SK-N-SH treated with all-trans-retinoic acid at 6 μM for 48 hours (cell line): ENCODE data around the gene TRIM66.

Experiments
- ATAC-seq: fragments of 200-7000 bp; cut with Tn5 transposase; 3 replicates; pipeline ENCODE4 v1.9.1; 2020; ENCODE audit warnings: mild to moderate bottlenecking, moderate library complexity
- ARNTL ChIP-seq: fragments of 450-650 bp; formaldehyde crosslinking; IDR thresholded peaks from 2 replicates; pipeline ENCODE4 v1.5.0; 2020; ENCODE audit warnings: low read depth, mild to moderate bottlenecking, moderate library complexity, borderline replicate concordance
- BACH2 ChIP-seq: fragments of 250-450 bp; sonication (Bioruptor Pico); IDR thresholded peaks from 2 replicates; pipeline ENCODE4 v1.9.0; 2021; ENCODE audit warnings: mild to moderate bottlenecking, borderline replicate concordance
- CSDC2 ChIP-seq: fragments of 250-450 bp; sonication (Bioruptor Pico); IDR thresholded peaks from 2 replicates; pipeline ENCODE4 v1.5.0; 2020; ENCODE audit warnings: mild to moderate bottlenecking, moderate library complexity
- ESRRG ChIP-seq: fragments of 250-450 bp; sonication (Bioruptor Pico); IDR thresholded peaks from 2 replicates; pipeline ENCODE4 v1.6.1; 2021; ENCODE audit warnings: mild to moderate bottlenecking
- GLIS3 ChIP-seq: fragments of 250-450 bp; sonication (Bioruptor Pico); IDR thresholded peaks from 2 replicates; pipeline ENCODE4 v1.5.0; 2020; ENCODE audit warnings: mild to moderate bottlenecking, moderate library complexity
- ISL1 ChIP-seq: fragments of 250-450 bp; sonication (Bioruptor Pico); IDR thresholded peaks from 2 replicates; pipeline ENCODE4 v2.1.2; 2022; ENCODE audit warnings: mild to moderate bottlenecking, moderate library complexity
- OSR1 ChIP-seq: fragments of 250-450 bp; sonication (Bioruptor Pico); IDR thresholded peaks from 2 replicates; pipeline ENCODE4 v1.8.0; 2022; ENCODE audit warnings: moderate library complexity, mild to moderate bottlenecking, inconsistent platforms
- PPARA ChIP-seq: fragments of 250-450 bp; sonication (Bioruptor Pico); IDR thresholded peaks from 2 replicates; pipeline ENCODE4 v1.5.0; 2020; ENCODE audit warnings: mild to moderate bottlenecking, borderline replicate concordance
- RARB ChIP-seq: fragments of 250-450 bp; sonication (Bioruptor Pico); IDR thresholded peaks from 2 replicates; pipeline ENCODE4 v1.8.0; 2021; ENCODE audit warnings: mild to moderate bottlenecking, moderate library complexity
- SNAI2 ChIP-seq: fragments of 250-450 bp; sonication (Bioruptor Pico); IDR thresholded peaks from 2 replicates; pipeline ENCODE4 v1.5.0; 2020; ENCODE audit warnings: mild to moderate bottlenecking, moderate library complexity
- TCF4 ChIP-seq: fragments of 250-450 bp; sonication (Bioruptor Pico); IDR thresholded peaks from 2 replicates; pipeline ENCODE4 v1.8.0; 2021; ENCODE audit warnings: mild to moderate bottlenecking, moderate library complexity, borderline replicate concordance
- TOX ChIP-seq: fragments of 250-450 bp; sonication (Bioruptor Pico); IDR thresholded peaks from 2 replicates; pipeline ENCODE4 v1.8.0; 2021; ENCODE audit warnings: mild to moderate bottlenecking, moderate library complexity, borderline replicate concordance
- TSHZ2 ChIP-seq: fragments of 250-450 bp; sonication (Bioruptor Pico); IDR thresholded peaks from 2 replicates; pipeline ENCODE4 v1.5.0; 2020; ENCODE audit warnings: mild to moderate bottlenecking, moderate library complexity
- ZC3H10 ChIP-seq: fragments of 250-450 bp; sonication (Bioruptor Pico); IDR thresholded peaks from 2 replicates; pipeline ENCODE4 v1.5.1; 2021; ENCODE audit warnings: mild to moderate bottlenecking, moderate library complexity
- ZFP3 ChIP-seq: fragments of 250-450 bp; sonication (Bioruptor Pico); IDR thresholded peaks from 2 replicates; pipeline ENCODE4 v1.5.0; 2020; ENCODE audit warnings: mild to moderate bottlenecking, moderate library complexity
- ZFP30 ChIP-seq: fragments of 450-650 bp; formaldehyde crosslinking; IDR thresholded peaks from 2 replicates; pipeline ENCODE4 v1.5.0; 2022; ENCODE audit warnings: mild to moderate bottlenecking, moderate library complexity
- ZNF565 ChIP-seq: fragments of 450-650 bp; formaldehyde crosslinking; conservative IDR thresholded peaks from 2 replicates; pipeline ENCODE4 v1.5.0; 2020; ENCODE audit warnings: low read depth, mild to moderate bottlenecking, moderate library complexity
- ZNF70 ChIP-seq: fragments of 450-650 bp; formaldehyde crosslinking; IDR thresholded peaks from 2 replicates; pipeline ENCODE4 v1.5.0; 2020; ENCODE audit warnings: mild to moderate bottlenecking, moderate library complexity
- ZNF8 ChIP-seq: fragments of 450-650 bp; formaldehyde crosslinking; IDR thresholded peaks from 2 replicates; pipeline ENCODE4 v1.5.0; 2020; ENCODE audit warnings: mild to moderate bottlenecking, moderate library complexity
- TF ChIP-seq, protein P1 (sequence below): fragments of 250-450 bp; sonication (Bioruptor Pico); IDR thresholded peaks from 2 replicates; pipeline ENCODE4 v1.8.0; 2020; ENCODE audit warnings: mild to moderate bottlenecking, moderate library complexity, borderline replicate concordance
- TF ChIP-seq, protein P2 (sequence below): fragments of 250-450 bp; sonication (Bioruptor Pico); IDR thresholded peaks from 2 replicates; pipeline ENCODE4 v1.5.1; 2020; ENCODE audit warnings: low read depth, mild to moderate bottlenecking, moderate library complexity

The TRIM66 gene

GRCh38 chr11:8729837-8730696 lies 47.6 kb upstream of the TRIM66 start:
- no peak for TF ChIP-seq OSR1 (CRISPR knock-in tag)
- no peak for TF ChIP-seq TSHZ2 (CRISPR knock-in tag)
- TF ChIP-seq TOX (CRISPR knock-in tag), result no peak
- no peak for TF ChIP-seq SNAI2 (CRISPR knock-in tag)
- TF ChIP-seq ESRRG, result no peak
- no peak for TF ChIP-seq RARB (CRISPR knock-in tag)
- TF ChIP-seq ZFP3 (CRISPR knock-in tag), result no peak
- no peak for TF ChIP-seq ZNF8
- no peak for TF ChIP-seq BACH2 (CRISPR knock-in tag)
- TF ChIP-seq, protein P1, sequence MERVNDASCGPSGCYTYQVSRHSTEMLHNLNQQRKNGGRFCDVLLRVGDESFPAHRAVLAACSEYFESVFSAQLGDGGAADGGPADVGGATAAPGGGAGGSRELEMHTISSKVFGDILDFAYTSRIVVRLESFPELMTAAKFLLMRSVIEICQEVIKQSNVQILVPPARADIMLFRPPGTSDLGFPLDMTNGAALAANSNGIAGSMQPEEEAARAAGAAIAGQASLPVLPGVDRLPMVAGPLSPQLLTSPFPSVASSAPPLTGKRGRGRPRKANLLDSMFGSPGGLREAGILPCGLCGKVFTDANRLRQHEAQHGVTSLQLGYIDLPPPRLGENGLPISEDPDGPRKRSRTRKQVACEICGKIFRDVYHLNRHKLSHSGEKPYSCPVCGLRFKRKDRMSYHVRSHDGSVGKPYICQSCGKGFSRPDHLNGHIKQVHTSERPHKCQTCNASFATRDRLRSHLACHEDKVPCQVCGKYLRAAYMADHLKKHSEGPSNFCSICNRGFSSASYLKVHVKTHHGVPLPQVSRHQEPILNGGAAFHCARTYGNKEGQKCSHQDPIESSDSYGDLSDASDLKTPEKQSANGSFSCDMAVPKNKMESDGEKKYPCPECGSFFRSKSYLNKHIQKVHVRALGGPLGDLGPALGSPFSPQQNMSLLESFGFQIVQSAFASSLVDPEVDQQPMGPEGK (CRISPR knock-in tag), result no peak
- ATAC-seq, result no peak

GRCh38 chr11:8729067-8729466 lies 46.6 kb upstream of the TRIM66 start:
- ATAC-seq, result no peak
- TF ChIP-seq TSHZ2 (CRISPR knock-in tag) (no peak), SNAI2 (CRISPR knock-in tag) (no peak), ZFP30 (CRISPR knock-in tag) (no peak), ISL1 (no peak), ZNF565 (CRISPR knock-in tag) (no peak), OSR1 (CRISPR knock-in tag) (no peak), BACH2 (CRISPR knock-in tag) (no peak), ARNTL (CRISPR knock-in tag) (no peak), TOX (CRISPR knock-in tag) (no peak), CSDC2 (CRISPR knock-in tag) (no peak), GLIS3 (no peak), PPARA (CRISPR knock-in tag) (no peak), RARB (CRISPR knock-in tag) (no peak), ZNF70 (CRISPR knock-in tag) (no peak), ZC3H10 (no peak), TCF4 (CRISPR knock-in tag) (no peak)
- TF ChIP-seq, protein P2, sequence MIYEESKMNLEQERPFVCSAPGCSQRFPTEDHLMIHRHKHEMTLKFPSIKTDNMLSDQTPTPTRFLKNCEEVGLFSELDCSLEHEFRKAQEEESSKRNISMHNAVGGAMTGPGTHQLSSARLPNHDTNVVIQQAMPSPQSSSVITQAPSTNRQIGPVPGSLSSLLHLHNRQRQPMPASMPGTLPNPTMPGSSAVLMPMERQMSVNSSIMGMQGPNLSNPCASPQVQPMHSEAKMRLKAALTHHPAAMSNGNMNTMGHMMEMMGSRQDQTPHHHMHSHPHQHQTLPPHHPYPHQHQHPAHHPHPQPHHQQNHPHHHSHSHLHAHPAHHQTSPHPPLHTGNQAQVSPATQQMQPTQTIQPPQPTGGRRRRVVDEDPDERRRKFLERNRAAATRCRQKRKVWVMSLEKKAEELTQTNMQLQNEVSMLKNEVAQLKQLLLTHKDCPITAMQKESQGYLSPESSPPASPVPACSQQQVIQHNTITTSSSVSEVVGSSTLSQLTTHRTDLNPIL (CRISPR knock-in tag), result no peak
- TF ChIP-seq, protein P1 (CRISPR knock-in tag), result no peak
